Smooth muscle cell (in vitro differentiated cells): ENCODE results near the gene ANKEF1. TPM values are rescaled to one million over a fixed set of nuclear protein-coding genes. Genes with fewer than 3 reads are reported as not detected.

Source experiments
- DNase-seq: peaks from one replicate; lab custom pipeline; 2025; ENCODE audit not compliant: unreplicated experiment; lab: John Stamatoyannopoulos, UW
- H2AFZ ChIP-seq: fragments of 200-600 bp; sonication (generic); 2 replicates; pipeline ENCODE4 v1.6.0; 2016; ENCODE audit warnings: antibody characterized with exemption, low read depth, mild to moderate bottlenecking
- H3F3A ChIP-seq: fragments of 200-600 bp; sonication (generic); 2 replicates; pipeline ENCODE4 v1.6.0; 2017; ENCODE audit warnings: antibody characterized with exemption, low read depth
- H3K27ac ChIP-seq: fragments of 200-600 bp; sonication (generic); 2 replicates; pipeline ENCODE4 v1.5.1; 2016; ENCODE audit warnings: low read depth, mild to moderate bottlenecking
- H3K27me3 ChIP-seq: fragments of 200-600 bp; sonication (generic); 2 replicates; pipeline ENCODE4 v1.6.1; 2016; ENCODE audit warnings: low read depth, mild to moderate bottlenecking
- H3K36me3 ChIP-seq: fragments of 200-600 bp; sonication (generic); 2 replicates; pipeline ENCODE4 v1.5.1; 2016; ENCODE audit warnings: low read depth
- H3K4me1 ChIP-seq: fragments of 200-600 bp; sonication (generic); 2 replicates; pipeline ENCODE4 v1.5.1; 2016; ENCODE audit warnings: low read depth
- H3K4me2 ChIP-seq: fragments of 200-600 bp; sonication (generic); 2 replicates; pipeline ENCODE4 v1.6.0; 2016; ENCODE audit warnings: mild to moderate bottlenecking
- H3K4me3 ChIP-seq: fragments of 200-600 bp; sonication (generic); 2 replicates; pipeline ENCODE4 v1.5.1; 2016; ENCODE audit warnings: mild to moderate bottlenecking
- H3K79me2 ChIP-seq: fragments of 200-600 bp; sonication (generic); 2 replicates; pipeline ENCODE4 v1.6.0; 2016; ENCODE audit warnings: low read depth, mild to moderate bottlenecking
- H3K9ac ChIP-seq: fragments of 200-600 bp; sonication (generic); 2 replicates; pipeline ENCODE4 v1.6.0; 2016; ENCODE audit warnings: low read depth
- H3K9me3 ChIP-seq: fragments of 200-600 bp; sonication (generic); replicated peaks from 2 replicates; pipeline ENCODE4 v1.5.1; 2016; ENCODE audit warnings: low read depth
- H4K20me1 ChIP-seq: fragments of 200-600 bp; sonication (generic); 2 replicates; pipeline ENCODE4 v1.6.0; 2016; ENCODE audit warnings: low read depth
- WGBS: methylation state at CpG from one replicate; pipeline ENCODE4 v1.1.7; 2016; ENCODE audit warnings: low lambda C conversion rate; 5-methylcytosine and 5-hydroxymethylcytosine counted together
- polyA plus RNA-seq: library from polyadenylated mRNA; unstranded; fragments of >200 nt; fragmentation: Nextera tagmentation; extraction: Ambion mirVana; gene quantifications from 2 replicates; pipeline ENCODE4 v1.2.1, GENCODE V29; 2016
- total RNA-seq: library from RNA; depleted of rRNA; stranded (reverse); fragments of >200 nt; gene quantifications from 2 replicates; pipeline ENCODE4 v1.2.3, GENCODE V29; 2014
- TF ChIP-seq, protein P1 (sequence below): fragments of 200-600 bp; sonication (generic); IDR thresholded peaks from 2 replicates; pipeline ENCODE4 v1.5.1; 2017; ENCODE audit warnings: borderline replicate concordance, mild to moderate bottlenecking, antibody characterized with exemption; ENCODE audit not compliant: insufficient read depth, poor library complexity, severe bottlenecking

The ANKEF1 gene
- total and polyA plus RNA-seq, 2 experiments from 2014 or later, result 0.09 to 1.8 TPM

DNA sequence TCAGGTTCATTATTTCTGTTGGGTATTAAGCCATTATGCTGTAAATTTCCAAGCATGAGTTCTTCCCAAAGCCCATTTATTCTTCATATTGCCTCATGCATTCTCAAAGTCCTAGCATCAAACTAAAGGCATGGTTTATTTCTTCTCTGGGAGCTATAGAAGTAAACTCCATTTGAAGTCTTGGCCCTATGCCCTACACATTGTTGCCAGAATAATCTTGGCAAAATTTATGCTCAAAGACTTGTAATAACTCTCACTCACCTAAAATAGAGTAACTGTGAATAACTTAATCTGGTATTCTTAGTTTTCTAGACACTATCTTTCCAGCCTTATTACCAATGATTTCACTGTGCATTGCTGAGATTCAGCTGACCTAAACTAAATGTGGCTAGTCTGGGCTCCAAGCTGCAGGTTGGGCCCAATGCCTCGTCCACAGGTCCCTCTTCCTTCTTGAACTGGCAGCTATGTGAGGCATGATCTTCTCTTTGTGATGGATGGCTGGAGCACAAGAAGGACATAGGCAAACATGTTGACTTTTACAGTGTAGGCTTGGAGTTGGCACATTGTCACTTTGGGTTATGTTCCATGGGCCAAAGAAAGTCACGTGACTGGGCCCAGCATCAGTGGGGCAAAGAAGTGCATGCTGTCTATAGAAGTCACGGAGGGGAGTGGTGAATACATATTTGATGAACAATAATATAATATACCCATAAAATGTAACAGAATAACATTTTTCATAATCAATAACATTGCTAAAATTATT lies 39.1 kb upstream of the ANKEF1 start:
- no peak overlapping the region for H3K4me3 ChIP-seq

GRCh38 chr20:9996944-9997343 lies 37.8 kb upstream of the ANKEF1 start:
- Histone ChIP-seq H3K4me1 (no peaks in the 10 kb centered on the region), H2AFZ (no peak overlapping the region), H3K27me3 (no peaks in the 10 kb centered on the region), H3K79me2 (no peaks in the 10 kb centered on the region), H3K9ac (no peak overlapping the region), H4K20me1 (no peaks in the 10 kb centered on the region), H3F3A (no peaks in the 10 kb centered on the region), H3K9me3 (no peaks in the 10 kb centered on the region), H3K36me3 (no peaks in the 10 kb centered on the region), H3K4me2 (no peak overlapping the region), H3K4me3 (no peak overlapping the region), H3K27ac (no peak overlapping the region)
- no peak for DNase-seq
- 93% methylated on average over 1 of the region's 1 CpG for WGBS
- TF ChIP-seq, protein P1, sequence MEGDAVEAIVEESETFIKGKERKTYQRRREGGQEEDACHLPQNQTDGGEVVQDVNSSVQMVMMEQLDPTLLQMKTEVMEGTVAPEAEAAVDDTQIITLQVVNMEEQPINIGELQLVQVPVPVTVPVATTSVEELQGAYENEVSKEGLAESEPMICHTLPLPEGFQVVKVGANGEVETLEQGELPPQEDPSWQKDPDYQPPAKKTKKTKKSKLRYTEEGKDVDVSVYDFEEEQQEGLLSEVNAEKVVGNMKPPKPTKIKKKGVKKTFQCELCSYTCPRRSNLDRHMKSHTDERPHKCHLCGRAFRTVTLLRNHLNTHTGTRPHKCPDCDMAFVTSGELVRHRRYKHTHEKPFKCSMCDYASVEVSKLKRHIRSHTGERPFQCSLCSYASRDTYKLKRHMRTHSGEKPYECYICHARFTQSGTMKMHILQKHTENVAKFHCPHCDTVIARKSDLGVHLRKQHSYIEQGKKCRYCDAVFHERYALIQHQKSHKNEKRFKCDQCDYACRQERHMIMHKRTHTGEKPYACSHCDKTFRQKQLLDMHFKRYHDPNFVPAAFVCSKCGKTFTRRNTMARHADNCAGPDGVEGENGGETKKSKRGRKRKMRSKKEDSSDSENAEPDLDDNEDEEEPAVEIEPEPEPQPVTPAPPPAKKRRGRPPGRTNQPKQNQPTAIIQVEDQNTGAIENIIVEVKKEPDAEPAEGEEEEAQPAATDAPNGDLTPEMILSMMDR, result no peak

More for the DNA sequence above, 39.1 kb upstream of the ANKEF1 start:
- Histone ChIP-seq H4K20me1 (no peaks in the 10 kb centered on the region), H3K27ac (no peak overlapping the region), H3K9ac (no peak overlapping the region), H3F3A (no peaks in the 10 kb centered on the region), H3K4me1 (no peaks in the 10 kb centered on the region), H3K27me3 (no peaks in the 10 kb centered on the region), H3K36me3 (no peaks in the 10 kb centered on the region), H3K4me2 (no peak overlapping the region), H3K79me2 (no peaks in the 10 kb centered on the region), H2AFZ (no peak overlapping the region), H3K9me3 (no peaks in the 10 kb centered on the region)
- 86% methylated on average over 3 of the region's 3 CpGs for WGBS
- TF ChIP-seq, protein P1, result no peak
- no peak for DNase-seq

DNA sequence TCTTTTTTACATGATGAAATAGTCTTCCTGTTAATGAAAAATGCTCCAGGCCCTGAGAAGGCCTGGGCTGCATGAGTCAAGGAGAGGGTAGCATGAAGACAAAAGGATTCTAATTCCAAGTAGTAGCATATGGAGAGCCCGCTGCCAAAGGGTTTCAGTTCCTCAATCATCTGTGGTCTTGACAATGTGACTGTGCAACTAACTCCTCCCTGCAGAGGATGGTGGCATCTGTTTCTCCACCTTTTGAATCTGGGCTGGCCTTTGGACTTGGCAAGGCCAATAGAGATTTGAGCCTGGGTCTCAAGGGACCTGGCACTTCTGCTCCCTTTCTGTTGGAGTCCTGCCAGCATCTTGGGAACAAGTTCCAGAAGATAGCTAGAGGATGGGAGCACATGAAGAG lies 35.1 kb upstream of the ANKEF1 start:
- Histone ChIP-seq H3K79me2 (no peaks in the 10 kb centered on the region), H3K9ac (no peak overlapping the region), H3K4me1 (no peaks in the 10 kb centered on the region), H3K27me3 (no peaks in the 10 kb centered on the region), H2AFZ (no peak overlapping the region), H4K20me1 (no peaks in the 10 kb centered on the region), H3F3A (no peaks in the 10 kb centered on the region), H3K27ac (no peak overlapping the region), H3K9me3 (no peaks in the 10 kb centered on the region), H3K36me3 (no peaks in the 10 kb centered on the region), H3K4me3 (no peak overlapping the region), H3K4me2 (no peak overlapping the region)
- WGBS, result 92% methylated on average over 1 of the region's 1 CpG
- TF ChIP-seq, protein P1, result no peak
- no peak for DNase-seq

- Histone ChIP-seq H3K79me2 (no peaks in the 10 kb centered on the region), H3K4me1 (no peaks in the 10 kb centered on the region), H3F3A (no peaks in the 10 kb centered on the region), H3K27ac (no peak overlapping the region), H3K4me3 (no peak overlapping the region), H3K9me3 (no peaks in the 10 kb centered on the region), H3K9ac (no peak overlapping the region), H4K20me1 (no peaks in the 10 kb centered on the region), H3K27me3 (no peaks in the 10 kb centered on the region), H3K36me3 (no peaks in the 10 kb centered on the region), H2AFZ (no peak overlapping the region), H3K4me2 (no peak overlapping the region)
- TF ChIP-seq, protein P1, result no peak
- WGBS, result 84% methylated on average over 1 of the region's 1 CpG
- no peak for DNase-seq
These were observed 31.9 kb upstream of the ANKEF1 start for GRCh38 chr20:10002866-10003265.
